OCI-LY7 (cell line): ENCODE results near the gene BTRC. TPM values are rescaled to one million over a fixed set of nuclear protein-coding genes. Genes with fewer than 3 reads are reported as not detected.
"Not testable (repeated sequence)": the region's sequence is repeated elsewhere in the genome, so short reads cannot be mapped to it uniquely, and the experiment has no call there.

Source experiments
- BruUV-seq: library from RNA; stranded (reverse); fragments of 400-500 nt; replicated peaks from 2 replicates; lab custom pipeline; 2021; lab: Mats Ljungman, UMichigan
- CTCF ChIA-PET: fragments of 300-600 bp; sonication (Branson Sonifier 250); formaldehyde crosslinking; loops from one replicate; lab custom pipeline; 2022; ENCODE audit warnings: antibody characterized with exemption; ENCODE audit not compliant: unreplicated experiment; lab: Charles Lee
- POLR2A ChIA-PET: fragments of 300-600 bp; sonication (Branson Sonifier 250); formaldehyde crosslinking; loops from one replicate; lab custom pipeline; 2022; ENCODE audit warnings: antibody characterized with exemption; lab: Charles Lee
- DNase-seq: peaks from one replicate; pipeline ENCODE4 v3.0.0-alpha.2; 2015; ENCODE audit warnings: low spot score
- H2AFZ ChIP-seq: fragments of 200-600 bp; sonication (generic), shearing (Covaris generic); 2 replicates; pipeline ENCODE4 v1.6.1; 2014; ENCODE audit warnings: mild to moderate bottlenecking, antibody characterized with exemption, low read length, moderate library complexity
- H3K27ac ChIP-seq: fragments of 200-600 bp; sonication (generic); 2 replicates; pipeline ENCODE4 v1.5.1; 2014; ENCODE audit warnings: mixed run types, low read depth, mild to moderate bottlenecking, moderate library complexity, low read length, inconsistent platforms; ENCODE audit not compliant: poor library complexity, severe bottlenecking
- H3K36me3 ChIP-seq: fragments of 200-600 bp; sonication (generic); 2 replicates; pipeline ENCODE4 v1.6.1; 2014; ENCODE audit warnings: mild to moderate bottlenecking, antibody characterized with exemption, low read length, moderate library complexity, mixed read lengths; ENCODE audit not compliant: insufficient read depth
- H3K4me1 ChIP-seq: fragments of 200-600 bp; sonication (generic); 2 replicates; pipeline ENCODE4 v1.5.1; 2014; ENCODE audit warnings: mild to moderate bottlenecking, low read length; ENCODE audit not compliant: insufficient read depth, poor library complexity, severe bottlenecking
- H3K4me2 ChIP-seq: fragments of 200-600 bp; sonication (generic); 2 replicates; pipeline ENCODE4 v1.6.1; 2014; ENCODE audit warnings: mild to moderate bottlenecking, low read length
- H3K4me3 ChIP-seq: fragments of 200-600 bp; sonication (generic); 2 replicates; pipeline ENCODE4 v1.5.1; 2014; ENCODE audit warnings: mild to moderate bottlenecking, low read depth, low read length; ENCODE audit not compliant: poor library complexity, severe bottlenecking
- H3K79me2 ChIP-seq: fragments of 200-600 bp; sonication (generic); 2 replicates; pipeline ENCODE4 v1.6.1; 2016; ENCODE audit warnings: low read depth, mild to moderate bottlenecking, low read length, moderate library complexity, mixed read lengths; ENCODE audit not compliant: insufficient read depth
- H3K9me2 ChIP-seq: fragments of 200-600 bp; sonication (generic); 2 replicates; pipeline ENCODE4 v1.6.1; 2016; ENCODE audit warnings: mild to moderate bottlenecking, low read length, mixed read lengths; ENCODE audit not compliant: insufficient read depth
- H3K9me3 ChIP-seq: fragments of 200-600 bp; sonication (generic); 2 replicates; pipeline ENCODE4 v1.6.1; 2014; ENCODE audit warnings: mild to moderate bottlenecking, mixed run types, low read length, mixed read lengths
- H4K20me1 ChIP-seq: fragments of 200-600 bp; sonication (generic); 2 replicates; pipeline ENCODE4 v1.6.1; 2014; ENCODE audit warnings: mild to moderate bottlenecking, antibody characterized with exemption, low read length, moderate library complexity, mixed read lengths; ENCODE audit not compliant: insufficient read depth
- EZH2phosphoT487 ChIP-seq: fragments of 200-600 bp; sonication (generic); IDR thresholded peaks from 2 replicates; pipeline ENCODE4 v1.6.1; 2018; ENCODE audit warnings: low read depth, borderline replicate concordance, mild to moderate bottlenecking, mixed run types, antibody characterized with exemption, low read length, moderate library complexity, mixed read lengths
- intact Hi-C: fragments of 100-400 bp; cut with micrococcal nuclease; formaldehyde crosslinking; loops from one replicate; pipeline ENCODE4 v1.10.0; 2022; ENCODE audit not compliant: unreplicated experiment
- total RNA-seq, 2 experiments: library from RNA; depleted of rRNA in 1 of 2; stranded (reverse); fragments of >200 nt in 1 of 2; shearing (Covaris generic) in 1 of 2; gene quantifications; 2 replicates each; pipeline ENCODE4 v1.2.3, GENCODE V29; 2014 to 2022
- TF ChIP-seq, protein P1 (sequence below): fragments of 200-600 bp; sonication (generic); conservative IDR thresholded peaks from 2 replicates; pipeline ENCODE4 v1.5.1; 2014; ENCODE audit warnings: mild to moderate bottlenecking, antibody characterized with exemption, low read length, moderate library complexity, mixed read lengths

BTRC gene
- total RNA-seq, 2 experiments from 2014 or later, result 6.1 to 17.8 TPM

DNA sequence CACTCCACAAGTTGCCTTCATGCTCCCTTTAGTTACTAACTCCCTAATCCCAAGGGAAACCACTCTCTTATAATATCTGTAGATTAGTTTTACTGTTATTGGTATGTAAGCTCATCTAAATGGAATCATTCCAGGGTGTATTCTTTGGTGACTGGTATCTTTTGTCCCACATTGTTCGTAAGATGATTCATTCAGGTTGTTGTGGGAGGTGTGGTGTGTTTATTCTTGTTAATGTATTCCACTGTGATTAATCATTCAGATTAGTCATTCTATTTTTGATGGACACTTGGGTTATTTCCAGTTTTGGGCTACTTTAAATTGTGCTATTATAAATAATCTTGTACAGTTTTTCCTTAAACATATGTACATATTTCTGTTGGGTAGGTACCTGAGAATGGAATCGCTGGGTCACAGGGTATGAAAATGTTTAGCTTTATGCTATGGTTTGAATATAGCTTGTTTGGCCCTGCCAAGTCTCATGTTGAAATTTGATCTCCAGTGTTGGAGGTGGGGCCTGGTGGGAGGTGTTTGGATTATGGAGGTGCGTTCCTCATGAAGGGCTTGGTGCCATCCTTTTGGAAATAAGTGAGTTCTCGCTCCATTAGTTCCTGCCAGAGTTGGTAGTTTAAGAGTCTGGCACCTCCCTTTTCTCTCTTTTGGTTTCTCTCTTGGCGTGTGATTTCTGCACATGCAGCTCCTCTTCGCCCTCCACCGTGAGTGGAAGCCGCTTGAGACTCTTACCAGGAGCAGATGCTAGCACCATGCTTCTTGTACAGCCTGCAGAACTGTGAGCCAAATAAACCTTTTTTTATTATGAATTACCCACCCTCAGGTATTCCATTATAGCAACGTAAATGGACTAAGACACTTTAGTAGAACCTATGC is 13.8 kb downstream of the BTRC start:
- no peak for DNase-seq
- no TSS peak for BruUV-seq
- intact Hi-C loops, result no loop called here
- no peaks in the 10 kb centered on the region for H4K20me1 ChIP-seq
- no peak overlapping the region for H3K4me2 ChIP-seq
- H3K9me2 ChIP-seq, result no peaks in the 10 kb centered on the region
- H3K4me3 ChIP-seq, result no peak overlapping the region
- H3K4me1 ChIP-seq, result no peaks in the 10 kb centered on the region
- H3K36me3 ChIP-seq, result no peaks in the 10 kb centered on the region
- H3K79me2 ChIP-seq, result no peaks in the 10 kb centered on the region
- H3K9me3 ChIP-seq, result no peaks in the 10 kb centered on the region
- TF ChIP-seq, protein P1, sequence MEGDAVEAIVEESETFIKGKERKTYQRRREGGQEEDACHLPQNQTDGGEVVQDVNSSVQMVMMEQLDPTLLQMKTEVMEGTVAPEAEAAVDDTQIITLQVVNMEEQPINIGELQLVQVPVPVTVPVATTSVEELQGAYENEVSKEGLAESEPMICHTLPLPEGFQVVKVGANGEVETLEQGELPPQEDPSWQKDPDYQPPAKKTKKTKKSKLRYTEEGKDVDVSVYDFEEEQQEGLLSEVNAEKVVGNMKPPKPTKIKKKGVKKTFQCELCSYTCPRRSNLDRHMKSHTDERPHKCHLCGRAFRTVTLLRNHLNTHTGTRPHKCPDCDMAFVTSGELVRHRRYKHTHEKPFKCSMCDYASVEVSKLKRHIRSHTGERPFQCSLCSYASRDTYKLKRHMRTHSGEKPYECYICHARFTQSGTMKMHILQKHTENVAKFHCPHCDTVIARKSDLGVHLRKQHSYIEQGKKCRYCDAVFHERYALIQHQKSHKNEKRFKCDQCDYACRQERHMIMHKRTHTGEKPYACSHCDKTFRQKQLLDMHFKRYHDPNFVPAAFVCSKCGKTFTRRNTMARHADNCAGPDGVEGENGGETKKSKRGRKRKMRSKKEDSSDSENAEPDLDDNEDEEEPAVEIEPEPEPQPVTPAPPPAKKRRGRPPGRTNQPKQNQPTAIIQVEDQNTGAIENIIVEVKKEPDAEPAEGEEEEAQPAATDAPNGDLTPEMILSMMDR, result no peak
- no peak for TF ChIP-seq EZH2phosphoT487
- ChIA-PET POLR2A (interaction anchor here (0.5 to 1.7 kb wide), 4 partner anchors 12 to 1491 kb away, joined by 3 to 5 read pairs (median 4); no protein-coding TSS in a partner anchor), CTCF (interaction anchor here (0.8 kb wide), 1 partner anchor 32 kb away, joined by 3 read pairs; no protein-coding TSS in a partner anchor)
- H2AFZ ChIP-seq, result no peak overlapping the region
- no peak overlapping the region for H3K27ac ChIP-seq

DNA sequence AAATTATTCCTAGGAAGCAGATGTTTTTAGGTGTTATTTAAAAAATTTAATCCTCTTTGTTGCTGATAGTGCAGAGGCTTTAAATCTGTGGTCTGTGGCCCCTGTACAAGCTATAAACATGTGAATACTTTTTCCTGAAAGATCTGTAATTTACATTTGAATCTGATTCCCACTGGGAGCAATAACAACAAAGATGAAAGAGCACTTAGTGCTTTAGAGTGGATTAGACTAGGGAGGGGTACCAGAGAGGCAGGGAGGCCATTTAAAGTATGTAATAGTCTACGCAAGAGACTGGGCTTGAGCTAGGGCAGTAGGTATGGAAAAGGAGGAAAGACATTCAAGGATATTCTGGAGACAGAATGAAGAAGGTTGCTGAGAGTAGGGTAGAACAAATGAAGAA is 19.1 kb downstream of the BTRC start:
- intact Hi-C loops, result no loop called here
- CTCF ChIA-PET, result no interaction called here
- Histone ChIP-seq H3K4me3 (no peak overlapping the region), H4K20me1 (no peaks in the 10 kb centered on the region), H3K27ac (no peak overlapping the region), H3K36me3 (no peaks in the 10 kb centered on the region), H3K9me3 (no peaks in the 10 kb centered on the region), H3K9me2 (no peaks in the 10 kb centered on the region), H2AFZ (no peak overlapping the region), H3K4me1 (peaks cover 8% of the 10 kb centered on the region), H3K4me2 (no peak overlapping the region), H3K79me2 (no peaks in the 10 kb centered on the region)
- no peak for DNase-seq
- POLR2A ChIA-PET, result no interaction called here
- TF ChIP-seq EZH2phosphoT487, result no peak
- TF ChIP-seq, protein P1, result no peak
- no TSS peak for BruUV-seq

GRCh38 chr10:101373993-101374392 is 20.0 kb downstream of the BTRC start:
- H3K4me1 ChIP-seq, H3K4me2 ChIP-seq, H2AFZ ChIP-seq, H3K9me2 ChIP-seq, H3K27ac ChIP-seq, intact Hi-C loops, H3K79me2 ChIP-seq, BruUV-seq, H3K36me3 ChIP-seq, H3K4me3 ChIP-seq, CTCF ChIA-PET, H4K20me1 ChIP-seq, POLR2A ChIA-PET, H3K9me3 ChIP-seq, DNase-seq: not testable (repeated sequence)
